Lung (tissue), 12 donors: Measurements from ENCODE around the gene PPARA. TPM values are rescaled to one million over a fixed set of nuclear protein-coding genes. Genes with fewer than 3 reads are reported as not detected.

Source experiments
- ATAC-seq: fragments of 200-7000 bp; cut with Tn5 transposase; one replicate; pipeline ENCODE4 v1.9.1; 2020; ENCODE audit warnings: moderate number of reproducible peaks; ENCODE audit not compliant: insufficient read depth, low FRiP score
- DNase-seq, 3 donors: peaks; one replicate each; pipeline ENCODE4 v3.0.0-alpha.2; 2013 to 2017
- H3K27ac ChIP-seq, 2 donors: one replicate each; pipeline ENCODE4 v1.5.1; 2013; ENCODE audit warnings: mild to moderate bottlenecking in 2 of 2, moderate library complexity in 2 of 2, control low read depth in 1 of 2, inconsistent platforms in 1 of 2, low read depth in 1 of 2, low read length in 1 of 2
- H3K27me3 ChIP-seq, 3 donors: one replicate each; pipeline ENCODE4 v1.5.1; 2013; ENCODE audit warnings: low read length in 2 of 3; ENCODE audit not compliant: control insufficient read depth in 3 of 3, insufficient read depth in 3 of 3
- H3K36me3 ChIP-seq, 4 donors: one replicate each; pipeline ENCODE4 v1.5.1; 2013; ENCODE audit warnings: low read length in 4 of 4, mild to moderate bottlenecking in 1 of 4, moderate library complexity in 1 of 4; ENCODE audit not compliant: control insufficient read depth in 4 of 4, insufficient read depth in 4 of 4
- H3K4me1 ChIP-seq, 5 donors: one replicate each; pipeline ENCODE4 v1.5.1; 2013; ENCODE audit warnings: low read length in 5 of 5, mild to moderate bottlenecking in 2 of 5, moderate library complexity in 1 of 5; ENCODE audit not compliant: control insufficient read depth in 5 of 5, insufficient read depth in 5 of 5
- H3K4me3 ChIP-seq: one replicate; pipeline ENCODE4 v1.5.1; 2013; ENCODE audit warnings: mild to moderate bottlenecking, control low read depth, moderate library complexity
- H3K9ac ChIP-seq, 2 donors: one replicate each; pipeline ENCODE4 v1.5.1; 2013; ENCODE audit warnings: low read length in 2 of 2, control low read depth in 1 of 2; ENCODE audit not compliant: insufficient read depth in 1 of 2
- H3K9me3 ChIP-seq, 4 donors: one replicate each; pipeline ENCODE4 v1.5.1; 2013; ENCODE audit warnings: low read length in 3 of 4, mild to moderate bottlenecking in 1 of 4, moderate library complexity in 1 of 4; ENCODE audit not compliant: control insufficient read depth in 4 of 4, insufficient read depth in 3 of 4
- WGBS, 2 donors: extraction: QIAGEN DNeasy Blood & Tissue Kit; methylation state at CpG; one replicate each; pipeline ENCODE4 v1.1.7; 2013; 5-methylcytosine and 5-hydroxymethylcytosine counted together
- polyA plus RNA-seq, 2 donors: library from polyadenylated mRNA; stranded (reverse); fragments of 200-250 nt; gene quantifications; one replicate each; pipeline ENCODE4 v1.2.1, GENCODE V29; 2013
- total RNA-seq, 2 donors: library from RNA; depleted of rRNA in 1 of 2; stranded (reverse); fragments of >200 nt in 1 of 2; gene quantifications; one replicate each; pipeline ENCODE4 v1.2.1, GENCODE V29; 2014 to 2021
- TF ChIP-seq, protein P1 (sequence below): IDR thresholded peaks from 2 replicates; pipeline ENCODE4 v1.5.1; 2012; ENCODE audit warnings: mild to moderate bottlenecking; ENCODE audit errors: control extremely low read depth, extremely low read depth
- donor health status: control.
- donor health status: control.
- donor health status: Bipolar disorder and iron deficiency.
- donor health status: healthy.
- donor health status: DM: yes; HTN: yes; CAD: no.

PPARA gene
- total and polyA plus RNA-seq, 4 donors = 4.4 to 18.1 (median 11.0) TPM

DNA sequence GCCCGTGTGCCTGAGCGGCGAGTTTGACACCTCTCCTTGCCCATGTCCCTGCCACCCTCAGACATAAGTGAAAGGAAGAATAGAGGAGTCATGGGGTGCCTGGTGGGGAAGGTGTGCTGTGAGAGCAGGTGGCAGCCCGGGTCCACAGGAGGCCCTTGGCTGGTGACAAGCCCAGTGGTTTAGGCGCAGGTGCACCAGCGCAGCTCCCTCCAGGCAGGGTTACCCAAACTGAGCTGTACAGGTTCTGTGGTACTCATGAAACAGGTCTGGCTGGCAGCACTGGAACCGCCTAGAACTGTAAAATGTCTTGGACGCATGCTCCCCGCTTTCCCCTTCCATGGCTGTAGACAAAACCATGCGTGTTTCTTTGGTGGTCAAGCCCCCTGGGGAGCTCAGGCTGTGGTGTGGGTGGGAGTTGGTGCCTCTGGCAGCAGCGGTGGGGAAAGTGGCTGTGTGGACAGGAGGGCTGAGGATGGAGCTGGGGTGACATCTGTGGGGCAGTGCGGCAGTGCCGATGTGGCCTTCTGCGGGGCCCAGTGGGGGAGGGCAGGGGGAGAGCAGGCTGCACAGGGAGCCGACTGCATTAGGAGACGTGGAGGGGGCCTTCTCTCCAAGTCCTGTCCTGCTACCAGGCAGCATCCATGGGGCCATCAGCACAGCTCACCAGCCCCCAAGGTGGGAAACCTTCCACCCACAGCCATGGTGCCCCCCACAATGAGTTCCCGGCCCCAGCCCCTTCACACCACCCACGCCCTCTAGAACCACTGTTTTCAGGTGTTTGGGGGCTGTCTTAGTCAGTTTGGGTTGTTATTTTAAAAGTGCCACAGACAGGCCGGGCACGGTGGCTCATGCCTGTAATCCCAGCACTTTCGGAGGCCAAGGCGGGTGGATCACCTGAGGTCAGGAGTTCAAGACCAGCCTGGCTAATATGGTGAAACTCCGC lies 140.8 kb downstream of the PPARA start:
- TF ChIP-seq, protein P1, sequence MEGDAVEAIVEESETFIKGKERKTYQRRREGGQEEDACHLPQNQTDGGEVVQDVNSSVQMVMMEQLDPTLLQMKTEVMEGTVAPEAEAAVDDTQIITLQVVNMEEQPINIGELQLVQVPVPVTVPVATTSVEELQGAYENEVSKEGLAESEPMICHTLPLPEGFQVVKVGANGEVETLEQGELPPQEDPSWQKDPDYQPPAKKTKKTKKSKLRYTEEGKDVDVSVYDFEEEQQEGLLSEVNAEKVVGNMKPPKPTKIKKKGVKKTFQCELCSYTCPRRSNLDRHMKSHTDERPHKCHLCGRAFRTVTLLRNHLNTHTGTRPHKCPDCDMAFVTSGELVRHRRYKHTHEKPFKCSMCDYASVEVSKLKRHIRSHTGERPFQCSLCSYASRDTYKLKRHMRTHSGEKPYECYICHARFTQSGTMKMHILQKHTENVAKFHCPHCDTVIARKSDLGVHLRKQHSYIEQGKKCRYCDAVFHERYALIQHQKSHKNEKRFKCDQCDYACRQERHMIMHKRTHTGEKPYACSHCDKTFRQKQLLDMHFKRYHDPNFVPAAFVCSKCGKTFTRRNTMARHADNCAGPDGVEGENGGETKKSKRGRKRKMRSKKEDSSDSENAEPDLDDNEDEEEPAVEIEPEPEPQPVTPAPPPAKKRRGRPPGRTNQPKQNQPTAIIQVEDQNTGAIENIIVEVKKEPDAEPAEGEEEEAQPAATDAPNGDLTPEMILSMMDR = no peak
- H3K4me3 ChIP-seq = no peak overlapping the region
- no peak for DNase-seq
- ATAC-seq = no peak
- peaks cover 7 to 47% (median 13%) of the 10 kb centered on the region in 4 donors for H3K36me3 ChIP-seq
- H3K9me3 ChIP-seq = peaks cover 0 to 4% (median 0%) of the 10 kb centered on the region in 4 donors
- peaks cover 0 to 14% (median 4%) of the 10 kb centered on the region in 5 donors for H3K4me1 ChIP-seq
- no peak overlapping the region for H3K9ac ChIP-seq
- 96 to 97% methylated on average over 22 to 23 of the region's 23 CpGs for WGBS, 2 donors
- no peak overlapping the region for H3K27ac ChIP-seq
- H3K27me3 ChIP-seq = no peaks in the 10 kb centered on the region

DNA sequence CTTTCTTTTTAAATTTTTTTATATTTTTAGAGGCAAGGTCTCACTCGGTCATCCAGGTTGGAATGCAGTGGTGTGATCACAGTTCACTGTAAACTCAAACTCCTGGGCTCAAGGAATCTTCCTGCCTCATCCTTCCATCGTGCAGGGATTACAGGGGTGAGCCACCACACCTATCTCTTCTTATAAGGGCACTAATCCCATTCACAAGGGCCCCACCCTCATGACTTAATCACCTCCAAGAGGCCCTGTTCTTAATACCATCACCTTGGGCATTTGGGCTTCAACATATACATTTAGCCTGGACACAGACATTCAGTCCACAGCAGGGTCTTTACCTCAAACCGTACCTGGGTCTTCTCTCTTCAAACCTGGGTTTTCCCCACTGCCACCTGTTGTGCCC lies 141.8 kb downstream of the PPARA start:
- H3K9me3 ChIP-seq = peaks cover 0 to 4% (median 0%) of the 10 kb centered on the region in 4 donors
- H3K4me3 ChIP-seq = no peak overlapping the region
- H3K4me1 ChIP-seq = peaks cover 0 to 17% (median 6%) of the 10 kb centered on the region in 5 donors
- H3K27ac ChIP-seq = no peak overlapping the region
- 97% methylated on average over 3 of the region's 3 CpGs for WGBS, 2 donors
- ATAC-seq = no peak
- no peak overlapping the region for H3K9ac ChIP-seq
- no peak for DNase-seq
- TF ChIP-seq, protein P1 = no peak
- no peaks in the 10 kb centered on the region for H3K27me3 ChIP-seq
- H3K36me3 ChIP-seq = peaks cover 7 to 39% (median 13%) of the 10 kb centered on the region in 4 donors

DNA sequence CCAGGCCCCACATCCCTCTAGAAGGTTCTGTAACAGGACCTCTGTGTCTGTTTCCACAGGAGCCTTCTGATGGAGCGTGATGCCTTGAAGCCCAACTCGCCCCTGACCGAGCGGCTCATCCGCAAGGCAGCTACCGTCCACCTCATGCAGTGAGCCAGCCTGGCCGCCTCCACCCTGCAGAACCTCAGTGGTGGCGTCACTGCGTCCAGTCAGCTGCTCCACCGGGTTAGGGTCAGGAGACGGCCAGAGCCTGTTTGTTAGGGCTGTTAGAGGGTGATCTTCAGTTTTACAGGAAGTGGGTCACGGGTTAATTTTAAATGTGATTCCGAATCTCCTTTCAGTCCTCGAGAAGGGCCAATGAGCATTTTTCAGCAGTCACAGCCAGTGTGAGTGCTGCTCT lies 142.4 kb downstream of the PPARA start:
- peaks cover 0 to 4% (median 0%) of the 10 kb centered on the region in 4 donors for H3K9me3 ChIP-seq
- TF ChIP-seq, protein P1 = no peak
- H3K4me3 ChIP-seq = no peak overlapping the region
- H3K4me1 ChIP-seq = peaks cover 0 to 16% (median 6%) of the 10 kb centered on the region in 5 donors
- H3K36me3 ChIP-seq = peaks cover 7 to 36% (median 13%) of the 10 kb centered on the region in 4 donors
- no peak overlapping the region for H3K27ac ChIP-seq
- ATAC-seq (no peak), DNase-seq (no peak)
- no peak overlapping the region for H3K9ac ChIP-seq
- 91 to 92% methylated on average over 14 of the region's 14 CpGs for WGBS, 2 donors
- no peaks in the 10 kb centered on the region for H3K27me3 ChIP-seq

Other genes starting within 250 kb of the PPARA start
- gene WNT7B, start 173.4 kb upstream of the PPARA start, total RNA-seq = 10 to 100 TPM in 1 of 2 donors, 1 to 10 TPM in 1; 4.4 to 12.5 TPM
- gene WNT7B, start 173.4 kb upstream of the PPARA start, polyA plus RNA-seq = 1 to 10 TPM; 3.5 to 8.6 TPM
- gene CDPF1, start 99.8 kb downstream of the PPARA start, total RNA-seq = 10 to 100 TPM in 1 of 2 donors, 1 to 10 TPM in 1; 8.9 to 17.2 TPM
- gene CDPF1, start 99.8 kb downstream of the PPARA start, polyA plus RNA-seq = 10 to 100 TPM; 11.6 to 13.2 TPM
- gene PKDREJ, start 112.8 kb downstream of the PPARA start, total RNA-seq = under 1 TPM; 0.03 to 0.06 TPM
- under 1 TPM; 0.02 TPM for gene PKDREJ, start 112.8 kb downstream of the PPARA start, polyA plus RNA-seq
- 10 to 100 TPM; 32.2 to 33.9 TPM for gene TTC38, start 117.5 kb downstream of the PPARA start, total RNA-seq
- gene TTC38, start 117.5 kb downstream of the PPARA start, polyA plus RNA-seq = 10 to 100 TPM; 14.8 to 24.9 TPM
- 1 to 10 TPM; 1.0 to 2.3 TPM for gene GTSE1, start 146.3 kb downstream of the PPARA start, total RNA-seq
- 1 to 10 TPM; 1.2 to 1.3 TPM for gene GTSE1, start 146.3 kb downstream of the PPARA start, polyA plus RNA-seq
- gene TRMU, start 185.2 kb downstream of the PPARA start, total RNA-seq = 10 to 100 TPM; 39.2 to 42.3 TPM
- gene TRMU, start 185.2 kb downstream of the PPARA start, polyA plus RNA-seq = 10 to 100 TPM; 24.1 to 28.7 TPM